Measurements from ENCODE around the gene PDZRN4.

DNA sequence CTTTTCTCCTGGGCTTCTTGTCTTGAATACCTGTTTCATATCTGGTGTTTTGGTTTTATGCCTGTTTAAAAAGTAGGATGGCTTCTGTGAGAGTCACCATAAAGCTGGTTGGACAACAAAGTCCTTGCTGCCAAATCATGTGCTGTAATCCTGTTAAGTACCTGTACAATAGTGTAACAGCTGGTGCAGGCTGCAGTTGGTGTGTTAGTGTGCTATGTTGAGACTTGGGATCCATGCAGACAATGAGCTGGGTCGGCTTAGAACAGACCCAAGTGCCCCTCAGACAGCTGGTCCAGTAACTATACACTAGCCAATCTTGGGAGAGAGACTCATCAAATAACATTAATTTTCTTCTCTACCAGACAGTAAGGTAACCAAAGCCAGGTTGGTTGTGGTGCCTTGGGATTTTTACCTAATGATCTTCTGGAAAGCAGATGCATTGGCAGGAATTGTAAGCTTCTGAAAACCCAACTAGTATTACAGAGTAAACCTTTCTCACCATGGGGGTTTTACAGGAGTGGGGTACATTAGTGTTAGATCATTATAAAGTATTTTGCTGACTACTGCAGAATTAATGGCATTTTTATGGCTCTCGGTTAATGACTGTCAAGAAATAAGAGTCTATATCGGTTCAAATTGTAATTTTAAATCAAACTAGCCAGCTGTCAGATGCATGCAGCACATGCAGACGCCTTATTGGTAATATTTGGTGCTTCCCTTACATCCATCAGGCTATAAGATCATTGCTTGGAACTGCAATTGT, 231.2 kb downstream of the PDZRN4 start:
- TF ChIP-seq, protein P1, sequence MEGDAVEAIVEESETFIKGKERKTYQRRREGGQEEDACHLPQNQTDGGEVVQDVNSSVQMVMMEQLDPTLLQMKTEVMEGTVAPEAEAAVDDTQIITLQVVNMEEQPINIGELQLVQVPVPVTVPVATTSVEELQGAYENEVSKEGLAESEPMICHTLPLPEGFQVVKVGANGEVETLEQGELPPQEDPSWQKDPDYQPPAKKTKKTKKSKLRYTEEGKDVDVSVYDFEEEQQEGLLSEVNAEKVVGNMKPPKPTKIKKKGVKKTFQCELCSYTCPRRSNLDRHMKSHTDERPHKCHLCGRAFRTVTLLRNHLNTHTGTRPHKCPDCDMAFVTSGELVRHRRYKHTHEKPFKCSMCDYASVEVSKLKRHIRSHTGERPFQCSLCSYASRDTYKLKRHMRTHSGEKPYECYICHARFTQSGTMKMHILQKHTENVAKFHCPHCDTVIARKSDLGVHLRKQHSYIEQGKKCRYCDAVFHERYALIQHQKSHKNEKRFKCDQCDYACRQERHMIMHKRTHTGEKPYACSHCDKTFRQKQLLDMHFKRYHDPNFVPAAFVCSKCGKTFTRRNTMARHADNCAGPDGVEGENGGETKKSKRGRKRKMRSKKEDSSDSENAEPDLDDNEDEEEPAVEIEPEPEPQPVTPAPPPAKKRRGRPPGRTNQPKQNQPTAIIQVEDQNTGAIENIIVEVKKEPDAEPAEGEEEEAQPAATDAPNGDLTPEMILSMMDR (conservative IDR thresholded peaks at IDR 0.05; ENCODE audit: low read depth, low read length), result no peak
- no peak for TF ChIP-seq EZH2 (IDR thresholded peaks at IDR 0.05; ENCODE audit: borderline replicate concordance, low read depth, low read length, poor library complexity, severe bottlenecking)
